ENCODE measurements around the gene SH3GL2.

DNA sequence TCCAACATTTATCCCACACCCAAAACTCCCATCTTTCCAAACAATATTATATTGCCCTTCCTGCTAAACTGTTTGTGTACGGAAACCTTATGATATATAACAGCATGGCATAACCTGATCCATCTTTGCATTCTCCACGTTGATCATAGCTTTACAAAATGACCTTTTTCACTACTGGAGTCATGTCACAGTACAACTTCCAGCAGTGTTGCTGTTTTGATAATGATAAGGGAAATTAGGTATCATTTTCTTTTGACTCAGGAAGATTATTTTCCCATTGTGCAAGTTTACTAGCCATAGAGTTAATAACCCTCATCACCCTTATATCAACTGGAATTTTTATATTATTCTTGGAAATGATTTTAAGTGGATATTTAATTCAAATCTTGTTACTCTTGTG is 57.5 kb downstream of the SH3GL2 start:
- TF ChIP-seq CTCF (IDR thresholded peaks at IDR 0.05) (no peak), POLR2AphosphoS5 (IDR thresholded peaks at IDR 0.05; ENCODE audit: low read depth, low read length) (no peak), TCF7L2 (IDR thresholded peaks at IDR 0.05; ENCODE audit: low read depth, low read length) (no peak)
- TF ChIP-seq, protein P1, sequence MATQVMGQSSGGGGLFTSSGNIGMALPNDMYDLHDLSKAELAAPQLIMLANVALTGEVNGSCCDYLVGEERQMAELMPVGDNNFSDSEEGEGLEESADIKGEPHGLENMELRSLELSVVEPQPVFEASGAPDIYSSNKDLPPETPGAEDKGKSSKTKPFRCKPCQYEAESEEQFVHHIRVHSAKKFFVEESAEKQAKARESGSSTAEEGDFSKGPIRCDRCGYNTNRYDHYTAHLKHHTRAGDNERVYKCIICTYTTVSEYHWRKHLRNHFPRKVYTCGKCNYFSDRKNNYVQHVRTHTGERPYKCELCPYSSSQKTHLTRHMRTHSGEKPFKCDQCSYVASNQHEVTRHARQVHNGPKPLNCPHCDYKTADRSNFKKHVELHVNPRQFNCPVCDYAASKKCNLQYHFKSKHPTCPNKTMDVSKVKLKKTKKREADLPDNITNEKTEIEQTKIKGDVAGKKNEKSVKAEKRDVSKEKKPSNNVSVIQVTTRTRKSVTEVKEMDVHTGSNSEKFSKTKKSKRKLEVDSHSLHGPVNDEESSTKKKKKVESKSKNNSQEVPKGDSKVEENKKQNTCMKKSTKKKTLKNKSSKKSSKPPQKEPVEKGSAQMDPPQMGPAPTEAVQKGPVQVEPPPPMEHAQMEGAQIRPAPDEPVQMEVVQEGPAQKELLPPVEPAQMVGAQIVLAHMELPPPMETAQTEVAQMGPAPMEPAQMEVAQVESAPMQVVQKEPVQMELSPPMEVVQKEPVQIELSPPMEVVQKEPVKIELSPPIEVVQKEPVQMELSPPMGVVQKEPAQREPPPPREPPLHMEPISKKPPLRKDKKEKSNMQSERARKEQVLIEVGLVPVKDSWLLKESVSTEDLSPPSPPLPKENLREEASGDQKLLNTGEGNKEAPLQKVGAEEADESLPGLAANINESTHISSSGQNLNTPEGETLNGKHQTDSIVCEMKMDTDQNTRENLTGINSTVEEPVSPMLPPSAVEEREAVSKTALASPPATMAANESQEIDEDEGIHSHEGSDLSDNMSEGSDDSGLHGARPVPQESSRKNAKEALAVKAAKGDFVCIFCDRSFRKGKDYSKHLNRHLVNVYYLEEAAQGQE (IDR thresholded peaks at IDR 0.05; ENCODE audit: insufficient read depth in 1 of 2, low read depth in 2 of 2, low read length in 1 of 2) = no peak

Data from Panc1 (cell line).